Stimulated activated CD4-positive, alpha-beta T cell treated with anti-CD3 and anti-CD28 coated beads, Interleukin-1b, Interleukin-23, amount 100 ng/mL, for 24 hours (primary cell): ENCODE data around the gene NUDCD3.

Experiments
- DNase-seq, 4 experiments: peaks; one replicate each; pipeline ENCODE4 v3.0.0-alpha.2; 2020; ENCODE audit warnings: low read depth in 4 of 4, low spot score in 1 of 4

The NUDCD3 gene

DNA sequence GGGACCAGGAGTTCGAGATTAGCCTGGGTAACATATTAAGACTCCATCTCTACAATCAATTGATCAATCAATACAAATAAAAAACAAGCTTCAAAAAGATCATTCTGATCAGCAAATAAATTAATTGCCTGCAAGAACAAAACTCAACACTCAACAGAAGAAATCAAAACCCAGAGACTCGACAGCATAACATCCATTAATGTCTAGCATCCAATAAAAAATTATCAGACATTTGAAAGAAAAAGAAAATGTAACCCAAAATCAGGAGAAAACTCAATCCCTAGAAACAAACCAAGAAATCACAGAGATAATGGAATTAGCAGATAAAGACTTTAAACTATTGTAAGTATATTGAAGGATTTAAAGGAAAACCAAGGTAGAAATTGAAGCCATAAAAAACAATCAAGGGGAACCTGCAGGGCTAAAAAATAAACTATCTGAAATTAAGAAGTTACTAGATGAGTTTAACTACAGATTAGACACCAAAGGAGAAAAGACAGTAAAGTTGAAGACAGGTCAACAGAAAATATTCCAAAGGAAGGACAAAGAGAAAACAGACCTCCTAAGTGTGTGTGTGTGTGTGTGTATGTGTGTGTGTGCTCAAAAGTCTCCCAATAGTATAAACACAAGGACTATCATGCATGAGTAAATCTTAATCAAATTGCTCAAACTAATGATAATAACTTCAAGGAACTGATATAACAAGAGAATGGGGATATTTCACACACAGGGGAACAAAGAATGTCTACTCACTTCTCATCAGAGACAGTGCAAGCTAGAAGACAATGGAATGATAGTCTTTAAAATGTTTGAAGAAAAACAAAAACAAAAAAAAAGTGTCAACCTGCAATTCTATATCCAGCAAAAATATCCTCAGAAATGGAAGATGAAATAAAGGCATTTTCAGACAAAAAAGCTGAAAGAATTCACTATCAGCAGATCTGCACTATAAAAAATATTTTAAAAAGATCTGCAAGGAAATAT, 7.7 kb downstream of the NUDCD3 start:
- DNase-seq, result no peak

DNA sequence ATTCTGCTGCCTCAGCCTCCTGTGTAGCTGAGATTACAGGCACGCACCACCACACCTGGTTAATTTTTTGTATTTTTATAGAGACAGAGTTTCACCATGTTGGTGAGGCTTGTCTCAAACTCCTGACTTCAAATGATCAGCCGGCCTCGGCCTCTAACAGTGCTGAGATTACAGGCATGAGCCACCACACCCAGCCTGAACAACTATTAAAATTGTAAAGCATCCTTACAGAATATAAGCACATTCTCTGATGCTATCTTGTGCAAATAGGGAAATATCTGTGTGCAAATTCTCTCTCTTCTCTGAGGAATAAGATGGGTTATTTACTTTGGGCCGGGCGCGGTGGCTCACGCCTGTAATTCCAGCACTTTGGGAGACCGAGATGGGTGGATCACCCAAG, 12.5 kb downstream of the NUDCD3 start:
- no peak for DNase-seq

DNA sequence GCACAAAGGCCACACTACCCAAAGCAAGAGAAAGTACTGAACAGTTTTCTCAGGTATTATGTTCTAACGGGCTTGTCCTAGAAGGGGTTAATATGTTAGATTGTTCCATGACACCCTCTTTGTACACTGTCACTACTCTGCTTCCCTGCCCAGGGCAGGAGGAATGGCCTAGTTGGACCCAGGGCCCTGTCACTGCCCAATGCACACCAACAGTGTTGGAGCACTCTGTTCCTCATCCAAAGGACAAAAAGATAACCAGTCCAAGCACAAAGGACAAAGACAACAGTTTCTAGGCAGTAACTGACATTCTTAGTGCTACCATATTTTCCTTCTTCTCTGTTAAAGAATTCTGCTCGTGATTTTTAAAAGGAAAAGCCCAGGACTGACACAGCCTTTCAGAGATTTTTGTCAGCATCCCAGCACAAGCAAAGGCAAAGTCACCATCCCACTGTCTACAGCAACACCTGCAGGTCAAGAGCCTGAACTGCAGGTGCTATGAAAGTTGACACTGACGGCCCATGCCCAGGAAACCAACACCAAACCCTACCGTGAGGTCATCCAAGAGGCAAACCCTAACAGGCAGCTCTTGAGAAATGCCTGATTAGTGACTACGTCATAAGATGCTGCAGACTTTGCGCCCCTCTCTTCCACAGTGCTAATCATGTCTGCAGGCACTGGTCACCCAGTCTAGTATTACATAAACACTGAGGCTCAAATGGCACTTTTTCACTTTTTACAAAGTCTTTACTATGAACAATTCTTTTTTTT, 13.2 kb downstream of the NUDCD3 start:
- peak; percentile 15 to 36 (median 23) for DNase-seq

DNA sequence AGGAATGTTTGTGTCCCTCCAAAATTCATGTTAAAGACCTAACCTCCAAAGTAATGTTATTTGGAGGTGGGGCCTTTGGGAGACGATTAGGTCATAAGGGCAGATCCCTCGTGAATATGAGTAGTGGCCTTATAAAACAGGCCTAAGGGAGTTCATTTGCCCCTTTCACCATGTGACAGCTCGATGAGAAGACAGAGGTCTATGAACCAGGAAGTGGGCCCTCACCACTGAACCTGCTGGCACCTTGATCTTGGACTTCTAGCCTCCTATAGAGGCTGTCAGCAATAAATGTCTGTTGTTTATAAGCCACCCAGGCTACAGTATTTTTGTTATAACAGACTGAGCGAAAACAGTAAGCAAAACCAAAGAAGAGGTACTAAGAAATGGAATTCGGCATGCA, 14.1 kb downstream of the NUDCD3 start:
- no peak for DNase-seq

DNA sequence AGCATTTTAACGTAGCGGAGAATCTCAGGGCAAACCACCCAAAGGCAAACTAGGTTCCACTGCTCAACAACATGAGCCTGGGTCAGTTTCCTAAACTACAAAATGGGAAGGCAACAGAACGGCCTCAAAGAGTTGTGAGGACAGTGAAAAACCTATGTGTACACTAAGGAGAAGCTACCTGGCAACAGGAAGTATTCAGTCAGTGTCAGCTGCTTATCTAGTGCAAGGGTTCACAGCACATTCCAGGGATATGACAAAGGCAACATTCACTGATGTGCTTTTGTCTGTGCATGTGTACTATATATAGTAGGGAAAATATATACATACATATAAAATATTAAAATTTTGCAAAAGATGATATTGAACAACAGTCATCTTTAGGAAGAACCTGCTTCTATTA, 17.2 kb downstream of the NUDCD3 start:
- DNase-seq, result no peak

DNA sequence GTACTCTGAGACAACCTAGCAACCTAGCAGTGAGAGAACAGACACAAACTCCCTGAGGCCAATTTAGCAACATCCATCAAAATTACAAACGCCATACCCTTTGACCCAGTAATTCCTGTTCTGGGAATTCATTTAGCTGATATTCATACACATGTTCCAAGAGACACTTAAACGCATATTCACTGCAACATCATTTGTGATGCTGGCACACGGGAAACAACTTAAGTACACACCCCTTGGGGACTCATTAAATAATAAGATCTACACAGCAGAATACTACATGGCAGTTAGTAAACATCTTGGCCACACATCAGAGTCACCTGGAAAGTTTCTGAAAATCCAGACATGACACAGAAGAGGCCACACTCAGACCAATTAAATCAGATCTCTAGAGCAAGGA, 17.6 kb downstream of the NUDCD3 start:
- DNase-seq, result no peak

DNA sequence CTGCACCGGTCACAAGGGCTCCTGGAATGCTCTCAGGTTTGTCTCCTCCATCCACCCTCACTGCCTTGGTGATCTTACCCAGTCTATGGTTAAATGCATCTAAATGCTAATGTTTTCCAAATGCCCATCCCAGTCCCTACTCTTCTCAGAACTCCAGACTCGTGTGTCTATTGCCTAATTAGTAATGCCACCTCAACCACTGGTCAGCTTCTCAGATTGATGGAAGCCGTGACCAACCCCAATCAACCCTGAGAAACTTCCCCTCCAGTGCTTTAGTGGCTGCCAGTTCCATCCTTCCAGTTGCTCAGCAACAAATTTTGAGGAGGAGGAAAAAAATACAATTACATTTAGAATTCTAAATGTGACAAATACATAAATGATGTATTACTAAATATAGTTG, 18.6 kb downstream of the NUDCD3 start:
- no peak for DNase-seq

DNA sequence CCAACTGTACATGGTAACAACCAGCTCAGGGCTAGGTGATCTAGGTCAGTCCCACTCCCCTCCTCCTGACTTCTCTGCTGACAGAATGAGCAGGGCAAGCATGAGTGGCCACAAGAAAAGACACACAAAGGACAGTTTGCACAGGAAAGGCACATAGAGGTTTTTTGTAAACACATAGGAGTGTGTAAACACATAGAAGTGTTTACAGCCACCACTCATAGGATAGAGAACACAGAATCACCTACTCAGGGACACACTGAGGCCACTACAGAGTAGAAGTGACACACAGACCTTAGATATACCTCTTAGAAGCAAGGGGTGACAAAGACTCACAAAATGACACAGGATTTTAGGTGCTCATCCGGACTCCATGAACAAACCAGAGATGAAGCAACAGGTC, 19.0 kb downstream of the NUDCD3 start:
- no peak for DNase-seq

DNA sequence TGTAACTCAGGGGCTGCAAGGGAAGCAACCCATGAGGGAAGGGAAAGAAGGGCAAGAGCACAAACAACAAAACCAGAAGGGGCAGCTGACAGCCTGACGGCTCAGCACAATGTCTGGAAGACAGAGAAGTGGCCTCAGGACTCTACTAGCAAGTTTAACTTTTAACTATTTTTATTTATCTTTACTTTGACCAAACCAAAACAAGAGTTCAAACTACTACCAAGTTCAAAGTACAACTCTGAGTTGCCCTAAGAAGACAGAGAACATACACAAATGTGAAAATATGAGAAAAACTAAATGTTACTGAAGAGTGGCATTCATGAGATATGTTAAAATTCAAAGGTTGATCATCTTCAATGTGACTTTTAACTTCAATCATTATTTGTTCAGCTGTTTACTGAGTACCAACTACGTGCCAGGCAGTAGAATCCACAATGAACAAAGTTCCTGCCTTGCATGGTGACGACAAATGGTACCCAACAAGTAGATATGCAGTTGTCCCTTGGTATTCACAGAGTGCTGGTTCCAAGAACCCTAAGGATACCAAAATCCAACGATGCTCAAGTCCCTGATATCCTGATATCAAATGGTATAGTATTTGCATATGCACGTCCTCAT, 19.7 kb downstream of the NUDCD3 start:
- no peak for DNase-seq

DNA sequence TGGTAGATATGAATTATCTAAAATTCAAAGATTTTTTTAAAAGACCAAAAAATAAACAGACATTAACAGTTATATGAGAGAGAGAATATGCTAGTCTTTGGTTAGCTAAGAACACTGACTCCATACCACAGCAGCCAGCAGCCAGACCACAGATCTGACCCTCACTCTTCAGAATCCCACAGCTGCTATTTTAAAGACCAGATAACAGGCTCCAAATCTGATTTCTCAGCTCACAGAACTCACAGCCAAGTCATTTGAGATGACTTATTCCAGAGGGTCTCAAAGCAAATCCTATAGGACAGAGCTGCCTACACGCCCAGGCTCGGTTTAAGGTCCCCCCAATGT, 20.4 kb downstream of the NUDCD3 start:
- DNase-seq, result no peak

DNA sequence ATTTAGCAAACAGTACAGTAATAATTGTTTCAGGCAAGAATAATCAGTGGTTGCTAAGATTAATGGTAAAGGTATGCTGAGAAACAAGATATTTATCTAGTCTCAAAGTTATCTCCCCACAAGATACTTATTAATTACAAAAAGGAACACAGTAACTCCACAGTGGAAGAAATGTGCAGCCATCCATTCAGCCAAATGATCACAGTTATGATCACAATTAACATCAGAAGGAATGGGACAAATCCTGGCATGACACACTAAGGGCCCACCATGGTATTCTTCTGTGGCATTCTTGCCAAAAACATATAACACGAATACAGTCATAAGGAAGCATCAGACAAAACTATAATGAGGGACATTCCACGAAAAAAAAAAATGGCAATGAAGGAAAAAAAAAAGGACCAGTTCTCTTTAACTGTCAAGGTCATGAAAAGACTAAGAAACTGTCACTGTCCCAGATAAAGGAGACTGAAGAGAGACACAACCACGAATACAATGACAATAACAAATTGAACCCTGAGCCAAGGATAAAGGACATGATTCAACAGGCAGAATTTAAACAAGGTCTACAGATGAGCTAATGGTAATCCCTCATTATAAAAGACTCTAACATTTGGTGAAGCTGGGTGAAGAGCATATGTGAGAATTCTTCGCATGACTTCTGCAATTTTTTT, 20.9 kb downstream of the NUDCD3 start:
- no peak for DNase-seq

DNA sequence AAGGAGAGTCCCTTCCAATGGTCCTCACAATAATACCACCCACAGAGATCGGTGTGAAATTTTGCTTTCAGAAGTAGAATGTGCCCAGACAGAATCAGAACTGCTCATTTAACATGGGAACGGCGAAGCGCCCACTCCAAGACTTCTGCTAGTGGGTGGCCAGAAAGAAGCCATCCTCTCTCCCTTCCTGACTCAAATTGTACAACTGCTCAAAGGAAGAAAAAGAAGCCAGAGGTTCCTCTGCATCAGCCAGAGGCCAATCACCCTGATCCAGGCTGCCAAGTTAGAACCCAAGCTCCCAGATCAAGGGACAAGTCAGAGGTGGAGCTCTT, 23.3 kb downstream of the NUDCD3 start:
- no peak for DNase-seq

DNA sequence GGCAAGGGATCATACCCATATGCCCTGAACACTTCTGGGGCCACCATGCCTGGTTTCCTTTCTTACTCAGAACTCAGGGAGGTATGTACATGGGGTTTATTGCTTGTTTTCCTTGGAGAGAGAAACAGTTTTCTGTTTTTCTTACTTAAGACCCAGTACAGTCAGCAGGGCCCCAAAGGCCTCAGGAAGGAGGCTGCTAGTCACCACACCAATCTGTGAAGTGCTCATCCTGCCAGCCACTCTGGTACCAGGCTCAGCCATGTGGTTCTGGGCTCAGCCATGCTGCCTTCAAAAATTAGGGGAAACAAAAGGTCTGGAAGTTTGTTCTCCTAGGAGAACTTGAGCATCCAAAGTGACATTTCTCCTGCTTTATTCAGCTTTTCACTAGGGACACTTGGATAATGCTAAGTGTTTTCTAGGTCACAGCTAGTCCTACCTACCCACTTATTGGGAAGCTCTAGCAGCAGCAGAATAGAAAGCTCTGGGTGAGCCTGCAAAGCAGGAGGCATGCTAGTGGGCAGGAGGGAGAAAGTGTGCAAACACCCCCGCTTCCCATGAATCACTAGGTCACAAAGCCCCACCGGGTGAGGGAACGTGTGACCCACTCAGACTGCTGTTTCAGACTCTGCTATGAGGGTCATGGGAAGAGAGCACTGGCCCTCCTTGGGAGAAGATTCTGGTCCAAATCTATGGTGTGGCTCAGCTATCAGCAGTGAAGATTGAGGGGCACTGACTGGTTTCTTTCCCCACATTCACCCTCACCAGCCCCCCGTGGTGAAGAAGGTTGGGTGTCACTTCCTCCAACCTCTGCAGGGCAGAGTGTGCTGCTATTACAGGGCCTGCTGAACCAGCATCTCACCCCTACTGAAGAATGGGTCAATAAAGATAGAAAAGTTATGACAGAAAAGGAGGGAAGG, 23.9 kb downstream of the NUDCD3 start:
- no peak for DNase-seq

DNA sequence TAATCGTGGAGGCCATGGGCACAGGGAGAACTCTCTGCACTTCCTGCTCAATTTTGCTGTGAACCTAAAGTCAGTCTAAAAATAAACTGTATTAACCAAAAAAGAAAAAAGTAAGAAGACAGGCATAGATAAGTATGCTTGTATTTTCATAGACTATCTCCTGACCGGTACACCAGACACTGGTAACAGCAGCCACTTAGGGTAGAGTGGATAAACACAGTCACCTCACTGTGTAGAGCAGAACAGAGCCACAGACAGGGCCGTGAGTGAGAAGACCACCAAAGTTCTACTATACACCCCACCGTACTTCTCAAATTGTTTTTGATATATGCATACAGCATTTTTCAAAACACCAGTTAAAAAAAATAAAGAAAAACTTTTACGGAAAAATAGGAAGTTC, 25.0 kb downstream of the NUDCD3 start:
- no peak for DNase-seq

DNA sequence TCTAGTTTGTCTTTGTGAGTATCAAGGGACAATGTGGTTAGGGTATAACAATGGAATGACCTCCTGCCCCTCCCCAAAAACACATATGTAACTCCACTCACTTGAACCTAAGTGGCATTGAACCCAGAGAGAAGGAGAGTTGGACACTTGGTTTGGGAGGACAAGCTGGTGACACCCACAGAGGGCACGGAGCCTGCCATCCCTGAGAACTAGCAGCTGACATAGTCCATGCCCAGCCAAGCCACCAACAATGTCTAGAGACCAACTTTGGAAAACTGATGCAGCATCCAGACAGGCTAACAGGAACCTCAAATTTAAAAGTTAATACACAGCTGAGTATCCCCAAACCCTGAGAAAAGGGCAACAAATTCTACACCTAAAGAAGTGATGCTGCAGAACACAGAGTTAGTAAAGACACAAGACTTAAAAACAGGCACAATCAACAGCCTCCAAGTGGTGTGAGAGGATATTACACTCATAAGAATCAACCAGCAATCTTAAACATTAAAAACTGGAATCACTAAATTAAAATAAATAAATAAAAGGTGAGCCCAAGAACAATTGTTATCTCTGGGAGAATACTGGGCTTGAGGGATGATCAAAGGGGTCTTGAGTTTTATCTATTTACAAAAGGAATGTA, 27.2 kb downstream of the NUDCD3 start:
- DNase-seq, result no peak

DNA sequence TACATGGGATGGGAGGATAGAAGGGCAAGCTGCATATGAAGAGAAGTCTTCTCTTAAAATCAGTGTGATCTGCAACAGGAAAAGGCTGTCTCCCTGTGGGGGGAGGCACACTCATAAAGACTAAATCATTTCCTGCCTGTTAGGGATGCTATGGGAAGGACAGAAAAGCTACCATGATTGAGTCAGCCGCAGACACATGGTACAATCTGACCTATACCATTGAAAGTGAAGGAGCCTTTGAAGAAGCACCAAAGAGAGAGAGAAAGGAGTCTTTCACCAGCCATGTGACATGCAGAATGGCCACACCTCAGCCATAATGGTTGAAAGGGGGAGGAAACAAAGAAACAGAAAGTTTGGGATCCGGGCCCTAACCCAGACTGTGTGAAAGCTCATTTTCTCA, 29.1 kb downstream of the NUDCD3 start:
- DNase-seq, result no peak

DNA sequence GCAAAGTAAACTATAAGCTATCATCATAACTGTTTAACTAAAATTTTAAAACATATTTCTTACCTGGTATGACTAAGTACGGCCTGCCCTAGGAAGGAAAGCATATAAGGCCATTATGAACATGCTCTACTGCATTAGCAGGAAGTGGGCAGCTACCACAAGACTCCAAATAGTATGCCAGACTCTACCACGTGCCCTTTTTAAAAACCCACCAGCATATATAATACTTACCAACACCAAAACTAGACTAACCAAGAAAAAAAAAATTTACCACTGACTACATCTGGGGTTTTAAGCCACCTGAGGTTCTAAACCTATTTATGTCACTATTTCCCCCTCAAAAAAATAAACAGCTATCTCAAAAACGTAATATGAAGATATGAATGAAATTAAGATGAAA, 30.1 kb downstream of the NUDCD3 start:
- no peak for DNase-seq

DNA sequence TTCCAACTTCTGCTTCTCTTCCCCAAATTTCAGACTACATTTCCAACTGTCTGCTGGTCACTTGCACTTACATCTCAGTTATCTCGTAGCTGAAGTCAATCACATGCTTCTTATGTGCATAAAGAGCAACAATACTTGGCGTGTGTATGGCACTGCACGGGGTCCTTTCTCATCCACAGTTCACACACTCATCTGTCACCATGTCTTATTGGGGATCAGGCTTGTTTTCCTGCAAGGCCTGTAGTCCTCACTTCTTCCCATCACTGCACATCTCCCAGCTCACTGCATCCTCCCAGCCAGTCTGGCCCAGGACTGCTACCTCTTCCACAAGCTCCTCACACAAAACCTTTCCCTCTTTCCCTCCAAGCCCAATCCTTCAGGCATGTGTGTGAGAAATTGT, 35.3 kb downstream of the NUDCD3 start:
- DNase-seq, result no peak

DNA sequence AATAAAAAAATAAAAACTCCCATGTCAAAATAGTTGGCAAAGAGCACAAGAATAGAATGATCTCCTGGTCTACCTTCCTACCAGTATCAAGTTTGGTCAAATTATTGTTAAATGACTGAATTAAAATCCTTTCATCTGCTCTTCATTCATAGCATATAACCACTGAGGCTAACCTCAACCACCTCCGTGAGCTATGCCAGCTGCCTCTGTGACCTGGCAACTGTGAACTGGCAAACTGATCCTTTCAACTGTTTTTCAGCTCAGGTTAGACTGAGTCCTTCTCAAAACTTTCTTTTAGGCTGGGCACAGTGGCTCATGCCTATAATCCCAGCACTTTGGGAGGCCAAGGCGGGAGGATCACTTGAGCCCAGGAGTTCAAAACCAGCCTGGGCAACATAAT, 36.1 kb downstream of the NUDCD3 start:
- no peak for DNase-seq

DNA sequence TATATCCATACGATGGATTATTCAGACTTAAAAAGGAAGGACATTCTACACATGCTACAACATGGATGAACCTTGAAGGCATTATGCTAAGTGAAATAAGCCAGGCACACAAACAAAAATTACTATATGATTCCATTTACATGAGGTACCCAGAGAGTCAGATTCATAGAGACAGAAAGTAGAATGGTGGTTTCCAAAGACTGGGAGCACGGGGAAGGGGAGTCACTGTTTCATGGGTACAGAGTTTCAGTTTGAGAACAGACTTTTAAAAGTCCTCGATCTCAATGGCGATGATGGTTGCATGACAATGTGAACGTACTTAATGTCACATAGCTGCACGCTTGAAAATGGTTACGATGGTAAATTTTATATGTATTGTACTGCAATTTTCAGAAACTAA, 39.3 kb downstream of the NUDCD3 start:
- no peak for DNase-seq
